OCI-LY1 (cell line): ENCODE data around the gene SERPINE3.

ENCODE experiments used
- H2AFZ ChIP-seq: fragments of 200-600 bp; sonication (generic), shearing (Covaris generic); 2 replicates; pipeline ENCODE4 v1.6.0; 2014; ENCODE audit warnings: antibody characterized with exemption, mild to moderate bottlenecking, low read length
- H3F3A ChIP-seq: fragments of 200-600 bp; sonication (generic), shearing (Covaris generic); 2 replicates; pipeline ENCODE4 v1.6.0; 2014; ENCODE audit warnings: mild to moderate bottlenecking, antibody characterized with exemption, low read length, moderate library complexity; ENCODE audit not compliant: insufficient read depth
- H3K27ac ChIP-seq: fragments of 200-600 bp; sonication (generic); 2 replicates; pipeline ENCODE4 v1.5.1; 2014; ENCODE audit warnings: low read length, mixed run types, mild to moderate bottlenecking, low read depth; ENCODE audit not compliant: poor library complexity, severe bottlenecking
- H3K27me3 ChIP-seq: fragments of 200-600 bp; sonication (generic); 2 replicates; pipeline ENCODE4 v1.6.0; 2014; ENCODE audit warnings: antibody characterized with exemption, mild to moderate bottlenecking, low read length, moderate library complexity; ENCODE audit not compliant: insufficient read depth
- H3K36me3 ChIP-seq: fragments of 200-600 bp; sonication (generic); 2 replicates; pipeline ENCODE4 v1.6.1; 2014; ENCODE audit warnings: mild to moderate bottlenecking, antibody characterized with exemption, low read length, moderate library complexity, mixed read lengths; ENCODE audit not compliant: insufficient read depth
- H3K4me1 ChIP-seq: fragments of 200-600 bp; sonication (generic); 2 replicates; pipeline ENCODE4 v1.5.1; 2014; ENCODE audit warnings: mild to moderate bottlenecking, low read length, moderate library complexity; ENCODE audit not compliant: insufficient read depth, severe bottlenecking
- H3K4me2 ChIP-seq: fragments of 200-600 bp; sonication (generic), shearing (Covaris generic); 2 replicates; pipeline ENCODE4 v1.6.1; 2014; ENCODE audit warnings: low read length
- H3K4me3 ChIP-seq: fragments of 200-600 bp; sonication (generic); 2 replicates; pipeline ENCODE4 v1.5.1; 2014; ENCODE audit warnings: low read length, low read depth, mild to moderate bottlenecking, mixed read lengths; ENCODE audit not compliant: poor library complexity, severe bottlenecking
- H3K79me2 ChIP-seq: fragments of 200-600 bp; shearing (Covaris generic); 2 replicates; pipeline ENCODE4 v1.6.1; 2016; ENCODE audit warnings: mixed run types, low read length, mixed read lengths; ENCODE audit not compliant: insufficient read depth
- H3K9ac ChIP-seq: fragments of 200-600 bp; sonication (generic), shearing (Covaris generic); 2 replicates; pipeline ENCODE4 v1.6.1; 2014; ENCODE audit warnings: mild to moderate bottlenecking, low read length, mixed read lengths
- H3K9me2 ChIP-seq: fragments of 200-600 bp; sonication (generic), shearing (Covaris generic); 2 replicates; pipeline ENCODE4 v1.6.1; 2014; ENCODE audit warnings: low read depth, mild to moderate bottlenecking, low read length, mixed read lengths
- H3K9me3 ChIP-seq: fragments of 200-600 bp; shearing (Covaris generic); 2 replicates; pipeline ENCODE4 v1.6.1; 2014; ENCODE audit warnings: low read length, mixed read lengths
- H4K20me1 ChIP-seq: fragments of 200-600 bp; sonication (generic), shearing (Covaris generic); 2 replicates; pipeline ENCODE4 v1.6.0; 2016; ENCODE audit warnings: mild to moderate bottlenecking, low read length; ENCODE audit not compliant: insufficient read depth
- CTCF ChIP-seq: fragments of 200-600 bp; sonication (generic), shearing (Covaris generic); IDR thresholded peaks from 2 replicates; pipeline ENCODE4 v1.5.1; 2017; ENCODE audit warnings: mild to moderate bottlenecking, antibody characterized with exemption, low read length, moderate library complexity, mixed read lengths
- EZH2 ChIP-seq: fragments of 200-600 bp; sonication (generic), shearing (Covaris generic); IDR thresholded peaks from 2 replicates; pipeline ENCODE4 v1.8.0; 2017; ENCODE audit warnings: borderline replicate concordance, mixed run types, mild to moderate bottlenecking, antibody characterized with exemption, low read length, moderate library complexity, mixed read lengths

The SERPINE3 gene

DNA sequence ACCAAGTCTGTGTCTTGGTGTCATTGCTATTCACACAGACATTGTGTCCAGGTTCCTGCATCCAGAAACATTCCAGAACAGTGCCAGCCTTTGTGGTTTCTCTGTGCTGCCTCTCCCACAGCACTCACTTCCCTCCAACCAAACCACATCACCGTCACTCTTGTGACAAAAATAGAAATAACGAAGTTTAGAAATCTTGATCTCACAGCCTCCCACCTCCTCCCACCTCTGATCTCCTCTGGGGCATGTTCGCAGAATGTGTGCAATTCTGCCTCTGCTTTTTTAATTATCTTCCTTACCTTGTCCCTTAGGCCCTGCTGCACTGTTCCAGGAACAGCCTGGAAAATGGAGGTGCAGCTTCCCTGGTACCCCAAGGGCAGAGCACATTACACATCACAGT, 8.7 kb upstream of the SERPINE3 start:
- TF ChIP-seq EZH2 (no peak), CTCF (no peak)
- H3K9ac ChIP-seq: no peak overlapping the region
- no peaks in the 10 kb centered on the region for H3F3A ChIP-seq
- H3K4me1 ChIP-seq: no peaks in the 10 kb centered on the region
- no peaks in the 10 kb centered on the region for H4K20me1 ChIP-seq
- H3K27ac ChIP-seq: no peak overlapping the region
- no peak overlapping the region for H3K4me2 ChIP-seq
- no peaks in the 10 kb centered on the region for H3K79me2 ChIP-seq
- H3K9me3 ChIP-seq: no peaks in the 10 kb centered on the region
- H3K4me3 ChIP-seq: no peak overlapping the region
- no peaks in the 10 kb centered on the region for H3K36me3 ChIP-seq
- H3K27me3 ChIP-seq: no peaks in the 10 kb centered on the region
- H3K9me2 ChIP-seq: no peaks in the 10 kb centered on the region
- H2AFZ ChIP-seq: no peak overlapping the region

GRCh38 chr13:51331354-51331861, 8.1 kb upstream of the SERPINE3 start:
- H3K9me2 ChIP-seq: no peaks in the 10 kb centered on the region
- H3K9me3 ChIP-seq: no peaks in the 10 kb centered on the region
- no peak overlapping the region for H3K4me2 ChIP-seq
- no peaks in the 10 kb centered on the region for H3K36me3 ChIP-seq
- no peak overlapping the region for H3K27ac ChIP-seq
- H2AFZ ChIP-seq: no peak overlapping the region
- H3K27me3 ChIP-seq: no peaks in the 10 kb centered on the region
- no peaks in the 10 kb centered on the region for H3K79me2 ChIP-seq
- H3K4me1 ChIP-seq: no peaks in the 10 kb centered on the region
- H3K4me3 ChIP-seq: no peak overlapping the region
- no peak overlapping the region for H3K9ac ChIP-seq
- H3F3A ChIP-seq: no peaks in the 10 kb centered on the region
- H4K20me1 ChIP-seq: no peaks in the 10 kb centered on the region
- TF ChIP-seq EZH2 (no peak), CTCF (no peak)

- Histone ChIP-seq H3F3A (no peaks in the 10 kb centered on the region), H3K27ac (no peak overlapping the region), H3K9ac (no peak overlapping the region), H3K9me2 (no peaks in the 10 kb centered on the region), H3K4me2 (no peak overlapping the region), H3K4me1 (no peaks in the 10 kb centered on the region), H3K27me3 (no peaks in the 10 kb centered on the region), H3K79me2 (no peaks in the 10 kb centered on the region), H2AFZ (no peak overlapping the region), H3K9me3 (no peaks in the 10 kb centered on the region), H3K36me3 (no peaks in the 10 kb centered on the region), H4K20me1 (no peaks in the 10 kb centered on the region), H3K4me3 (no peak overlapping the region)
- TF ChIP-seq CTCF (no peak), EZH2 (no peak)
Observed at GRCh38 chr13:51332566-51333361, 6.7 kb upstream of the SERPINE3 start.
